Bronchial epithelial cell (primary cell): Measurements from ENCODE around the gene MYADM. TPM values are rescaled to one million over a fixed set of nuclear protein-coding genes. Genes with fewer than 3 reads are reported as not detected.

Experiments used
- DNase-seq: peaks from one replicate; pipeline ENCODE4 v3.0.0-alpha.2; 2010; ENCODE audit warnings: low read depth
- FAIRE-seq: peaks from 2 replicates; lab custom pipeline; 2011; peaks lifted over from hg19 to GRCh38; lab: Jason Lieb, UNC
- H3K27me3 ChIP-seq: 2 replicates; pipeline ENCODE4 v1.5.1; 2011; ENCODE audit warnings: low read length; ENCODE audit not compliant: control insufficient read depth, insufficient read depth
- H3K36me3 ChIP-seq: 2 replicates; pipeline ENCODE4 v1.5.1; 2011; ENCODE audit warnings: low read length; ENCODE audit not compliant: control insufficient read depth, insufficient read depth
- H3K4me3 ChIP-seq: 2 replicates; pipeline ENCODE4 v1.5.1; 2011; ENCODE audit warnings: mild to moderate bottlenecking, low read depth, low read length, control low read depth
- total RNA-seq: library from RNA; depleted of rRNA; stranded (reverse); fragments of >200 nt; gene quantifications from 2 replicates; pipeline ENCODE4 v1.2.1, GENCODE V29; 2014
- TF ChIP-seq, protein P1 (sequence below): IDR thresholded peaks from 2 replicates; pipeline ENCODE4 v1.5.1; 2011; ENCODE audit warnings: mild to moderate bottlenecking, moderate library complexity, low read length, control low read depth, inconsistent platforms; ENCODE audit not compliant: insufficient read depth, severe bottlenecking

MYADM gene
- total RNA-seq, 1 donor from 2014 or later, result 1.3 TPM

DNA sequence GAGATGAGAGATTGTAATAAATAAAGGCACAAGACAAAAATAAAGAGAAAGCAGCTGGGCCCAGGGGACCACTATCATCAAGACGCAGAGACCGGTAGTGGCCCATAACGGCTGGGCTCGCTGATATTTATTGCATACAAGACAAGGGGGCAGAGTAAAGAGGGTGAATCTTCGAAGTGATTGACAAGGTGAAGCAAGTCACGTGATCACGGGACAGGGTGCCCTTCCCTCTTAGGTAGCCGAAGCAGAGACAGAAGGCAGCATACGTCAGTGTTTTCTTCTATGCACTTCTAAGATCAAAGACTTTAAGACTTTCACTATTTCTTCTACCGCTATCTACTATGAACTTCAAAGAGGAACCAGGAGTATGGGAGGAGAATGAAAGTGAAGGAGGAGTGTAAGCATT is 9.7 kb downstream of the MYADM start:
- FAIRE-seq (no peak), DNase-seq (no peak)
- H3K36me3 ChIP-seq, result peaks cover 8% of the 10 kb centered on the region
- TF ChIP-seq, protein P1, sequence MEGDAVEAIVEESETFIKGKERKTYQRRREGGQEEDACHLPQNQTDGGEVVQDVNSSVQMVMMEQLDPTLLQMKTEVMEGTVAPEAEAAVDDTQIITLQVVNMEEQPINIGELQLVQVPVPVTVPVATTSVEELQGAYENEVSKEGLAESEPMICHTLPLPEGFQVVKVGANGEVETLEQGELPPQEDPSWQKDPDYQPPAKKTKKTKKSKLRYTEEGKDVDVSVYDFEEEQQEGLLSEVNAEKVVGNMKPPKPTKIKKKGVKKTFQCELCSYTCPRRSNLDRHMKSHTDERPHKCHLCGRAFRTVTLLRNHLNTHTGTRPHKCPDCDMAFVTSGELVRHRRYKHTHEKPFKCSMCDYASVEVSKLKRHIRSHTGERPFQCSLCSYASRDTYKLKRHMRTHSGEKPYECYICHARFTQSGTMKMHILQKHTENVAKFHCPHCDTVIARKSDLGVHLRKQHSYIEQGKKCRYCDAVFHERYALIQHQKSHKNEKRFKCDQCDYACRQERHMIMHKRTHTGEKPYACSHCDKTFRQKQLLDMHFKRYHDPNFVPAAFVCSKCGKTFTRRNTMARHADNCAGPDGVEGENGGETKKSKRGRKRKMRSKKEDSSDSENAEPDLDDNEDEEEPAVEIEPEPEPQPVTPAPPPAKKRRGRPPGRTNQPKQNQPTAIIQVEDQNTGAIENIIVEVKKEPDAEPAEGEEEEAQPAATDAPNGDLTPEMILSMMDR, result no peak
- peaks cover 16% of the 10 kb centered on the region for H3K27me3 ChIP-seq
- H3K4me3 ChIP-seq, result no peak overlapping the region

DNA sequence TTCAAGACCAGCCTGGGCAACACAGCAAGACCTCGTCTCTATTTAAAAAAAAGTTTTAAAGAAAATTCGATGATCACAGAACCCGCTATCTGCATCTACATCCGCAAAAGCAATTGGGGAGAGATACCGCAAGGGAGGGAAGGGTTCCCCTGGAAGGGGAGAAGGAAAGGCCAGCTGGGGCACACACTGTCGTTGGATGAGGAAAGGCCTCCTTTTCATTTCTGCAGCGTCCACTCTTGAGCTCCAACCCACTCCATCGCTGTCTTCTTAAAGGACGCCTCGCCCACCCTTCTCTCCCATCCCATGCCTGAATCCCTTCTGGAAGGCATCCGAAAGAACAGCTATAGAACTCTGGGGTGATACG is 11.1 kb downstream of the MYADM start:
- H3K36me3 ChIP-seq, result peaks cover 5% of the 10 kb centered on the region
- peaks cover 24% of the 10 kb centered on the region for H3K27me3 ChIP-seq
- FAIRE-seq, result no peak

DNA sequence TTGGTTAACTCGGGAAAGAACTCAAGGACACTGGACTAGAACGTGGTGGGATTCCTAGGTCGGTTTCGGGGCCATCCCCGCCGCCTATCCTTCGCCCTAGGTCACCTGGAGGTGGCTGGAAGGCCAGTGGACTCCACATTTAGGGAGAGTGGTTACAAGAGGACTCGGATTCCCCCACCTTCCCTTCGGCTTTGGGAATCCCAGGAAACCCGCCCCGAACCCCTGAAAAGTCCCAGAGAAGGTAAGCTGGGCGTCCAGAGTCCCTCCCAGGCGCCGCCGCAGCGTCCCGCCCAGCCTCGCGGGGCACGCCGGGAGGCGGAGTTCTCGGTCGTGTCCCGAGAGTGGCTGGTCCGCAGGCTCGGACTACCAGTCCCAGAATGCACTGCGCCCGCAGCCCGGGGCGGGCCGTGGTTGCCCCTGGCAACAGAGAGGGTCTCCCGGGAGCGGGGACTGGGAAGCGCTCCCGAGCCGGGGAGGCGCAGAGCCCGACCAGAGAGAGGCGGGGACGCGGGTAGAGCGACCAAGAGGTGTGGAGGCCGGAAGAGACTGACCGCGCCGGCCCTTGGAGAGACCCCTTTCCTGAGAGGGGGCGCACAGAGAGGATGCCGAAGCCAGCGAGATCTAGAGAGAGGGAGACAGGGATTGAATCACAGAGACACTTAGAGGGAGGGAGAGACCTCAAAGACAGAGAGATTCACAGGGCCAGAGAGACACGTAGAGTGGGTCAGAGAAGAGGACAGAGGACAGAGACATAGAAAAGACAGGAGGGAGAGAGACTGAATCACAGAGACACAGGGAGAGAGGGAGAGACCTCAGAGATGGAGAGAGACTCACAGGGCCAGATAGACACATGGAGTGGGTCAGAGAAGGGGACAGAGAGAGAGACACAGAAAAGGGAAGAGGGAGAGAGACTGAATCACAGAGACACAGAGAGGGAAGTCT is 11.7 kb downstream of the MYADM start:
- H3K36me3 ChIP-seq, result no peaks in the 10 kb centered on the region
- FAIRE-seq (no peak), DNase-seq (peak; percentile 64)
- peaks cover 26% of the 10 kb centered on the region for H3K27me3 ChIP-seq
- peak overlapping the region; percentile 40 for H3K4me3 ChIP-seq
- TF ChIP-seq, protein P1, result no peak

More for the DNA sequence above, 11.1 kb downstream of the MYADM start:
- TF ChIP-seq, protein P1, result no peak
- H3K4me3 ChIP-seq, result peak overlapping the region; percentile 40
- no peak for DNase-seq

DNA sequence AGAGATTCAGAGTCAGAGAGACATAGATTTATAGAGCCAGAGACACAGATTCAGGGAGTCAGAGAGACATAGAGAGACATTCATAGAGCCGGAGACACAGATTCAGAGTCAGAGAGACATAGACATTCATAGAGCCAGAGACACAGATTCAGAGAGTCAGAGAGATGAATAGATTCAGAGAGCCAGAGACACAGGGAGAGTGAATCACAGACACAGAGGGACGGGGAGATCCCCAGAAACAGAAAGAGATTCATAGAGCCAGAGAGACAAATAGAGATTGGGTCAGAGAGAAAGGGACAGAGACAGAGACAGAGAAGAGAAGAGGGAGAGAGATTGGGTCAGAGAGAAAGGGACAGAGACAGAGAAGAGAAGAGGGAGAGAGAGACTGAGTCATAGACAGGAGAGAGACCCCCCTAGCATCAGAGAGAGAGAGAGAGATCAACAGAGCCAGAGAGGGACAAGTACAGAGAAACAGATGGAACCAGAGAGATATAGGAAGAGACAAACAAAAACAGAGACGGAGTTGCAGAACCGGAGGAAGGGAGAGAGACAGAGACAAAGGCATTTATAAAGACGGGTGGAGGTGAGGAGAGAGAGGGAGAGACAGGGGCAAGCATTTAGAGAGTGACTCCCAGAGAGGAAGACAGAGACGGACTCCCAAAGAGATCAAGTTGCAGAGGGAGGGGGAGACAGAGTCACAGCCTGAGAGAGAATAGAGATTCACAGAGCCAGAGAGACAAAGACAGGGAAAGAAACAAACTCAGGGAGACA is 13.2 kb downstream of the MYADM start:
- no peak for DNase-seq
- Histone ChIP-seq H3K4me3 (no peak overlapping the region), H3K27me3 (peaks cover 29% of the 10 kb centered on the region), H3K36me3 (no peaks in the 10 kb centered on the region)
- TF ChIP-seq, protein P1, result no peak
- FAIRE-seq, result no peak

DNA sequence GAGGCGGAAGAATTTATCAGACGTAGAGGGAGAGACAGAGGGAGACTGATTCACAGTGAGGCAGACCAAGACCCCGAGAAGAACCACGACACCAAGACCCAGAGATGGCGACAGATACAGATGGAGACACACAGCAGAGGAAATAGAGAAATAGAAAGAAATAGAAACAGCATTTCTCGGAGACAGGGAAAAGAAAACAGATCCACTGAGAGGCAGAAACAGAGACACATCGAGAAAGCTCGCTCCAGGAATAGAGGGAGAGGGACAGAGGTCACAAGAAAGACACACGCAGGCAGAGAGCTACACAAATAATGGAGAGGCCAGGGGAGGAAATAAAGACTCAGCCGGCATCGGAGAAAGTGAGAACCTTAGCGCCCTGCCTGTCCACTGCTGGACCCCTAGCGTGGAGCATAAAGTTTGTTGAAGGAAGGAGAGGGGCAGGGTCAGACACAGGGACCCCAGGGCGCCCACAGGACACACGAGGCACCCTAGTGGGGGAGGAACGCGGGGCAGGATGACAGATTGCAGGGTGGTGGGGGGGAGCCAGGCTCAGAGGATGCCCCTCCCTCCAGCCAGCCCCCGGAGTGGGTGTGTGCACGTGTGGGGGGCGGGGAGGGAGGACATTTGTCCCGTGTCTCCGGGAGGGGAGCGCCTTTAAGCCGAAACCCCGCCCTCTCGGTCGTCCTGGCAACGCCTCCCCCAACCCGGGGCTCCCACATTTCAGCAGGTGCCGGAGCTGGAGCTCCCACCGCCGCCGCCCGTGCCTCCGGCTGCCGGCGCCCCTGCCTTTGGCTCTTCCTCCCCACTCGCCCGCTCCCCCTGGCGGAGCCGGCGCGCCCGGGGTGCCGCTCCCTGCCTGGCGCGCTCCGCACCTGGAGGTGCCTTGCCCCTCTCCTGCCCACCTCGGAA is 14.1 kb downstream of the MYADM start, which contains the start of gene PRKCG:
Gene PRKCG (plus strand): TSS at position 716 of the 909 bp plus-strand sequence. CDS start 298 bp downstream, outside the sequence.
- DNase-seq (no peak), FAIRE-seq (no peak)
- peaks cover 29% of the 10 kb centered on the region for H3K27me3 ChIP-seq
- no peaks in the 10 kb centered on the region for H3K36me3 ChIP-seq
- TF ChIP-seq, protein P1, result peak; percentile 71
- H3K4me3 ChIP-seq, result peak within 1 kb of the TSS; percentile 1
